Psoas muscle (tissue), 8 donors: Measurements from ENCODE around the gene CCDC97. TPM values are rescaled to one million over a fixed set of nuclear protein-coding genes. Genes with fewer than 3 reads are reported as not detected.
A peak's percentile ranks its signal among the peaks of the same experiment; 100 is the strongest.
"Not testable (repeated sequence)": the region's sequence is repeated elsewhere in the genome, so short reads cannot be mapped to it uniquely, and the experiment has no call there.

Source experiments
- ATAC-seq, 4 donors: fragments of 200-7000 bp; cut with Tn5 transposase; one replicate each; pipeline ENCODE4 v1.9.1; 2020; ENCODE audit warnings: moderate library complexity in 3 of 4, mild to moderate bottlenecking in 2 of 4
- DNase-seq, 2 donors: peaks; one replicate each; pipeline ENCODE4 v3.0.0-alpha.2; 2020
- H3K27ac ChIP-seq: fragments of 200-600 bp; one replicate; pipeline ENCODE4 v1.8.0; 2022
- H3K27me3 ChIP-seq, 3 donors: fragments of 200-600 bp in 1 of 3; one replicate each; pipeline versions ENCODE4 v1.6.1 to v1.8.0; 2013 to 2022; ENCODE audit warnings: low read length in 2 of 3, mild to moderate bottlenecking in 2 of 3, moderate library complexity in 1 of 3; ENCODE audit not compliant: insufficient read depth in 3 of 3
- H3K36me3 ChIP-seq, 2 donors: fragments of 200-600 bp in 1 of 2; one replicate each; pipeline versions ENCODE4 v1.6.1 to v1.8.0; 2013 to 2022; ENCODE audit warnings: low read depth in 1 of 2, mild to moderate bottlenecking in 1 of 2, moderate library complexity in 1 of 2; ENCODE audit not compliant: insufficient read depth in 1 of 2
- H3K4me1 ChIP-seq: fragments of 200-600 bp; one replicate; pipeline ENCODE4 v1.8.0; 2022
- H3K4me3 ChIP-seq: fragments of 200-600 bp; one replicate; pipeline ENCODE4 v1.8.0; 2022; ENCODE audit warnings: mild to moderate bottlenecking
- H3K9me3 ChIP-seq: fragments of 200-600 bp; one replicate; pipeline ENCODE4 v1.8.0; 2022
- WGBS, 3 donors: extraction: QIAGEN DNeasy Blood & Tissue Kit; methylation state at CpG; one replicate each; pipeline versions ENCODE4 v1.1.6 to v1.1.7; 2013; 5-methylcytosine and 5-hydroxymethylcytosine counted together
- intact Hi-C, 2 donors: fragments of 100-400 bp; cut with DNase I; formaldehyde crosslinking; loops; one replicate each; pipeline versions ENCODE4 v1.11.0 to v1.14.2; 2022
- polyA plus RNA-seq, 3 donors: library from polyadenylated mRNA; stranded (reverse); fragments of 200-250 nt; gene quantifications; one replicate each; pipeline ENCODE4 v1.2.3, GENCODE V29; 2013
- total RNA-seq, 4 donors: library from RNA; stranded (reverse); fragmentation: NEBNext Ultra II Directional in 2 of 4; extraction: Animal tissue kit (Norgen Biotek cat#: 25700) in 2 of 4; gene quantifications; one replicate each; pipeline versions ENCODE4 v1.2.1 to v1.2.4, GENCODE V29; 2021 to 2023
- TF ChIP-seq, protein P1 (sequence below): fragments of 200-600 bp; IDR thresholded peaks from one replicate; pipeline ENCODE4 v1.8.0; 2022; ENCODE audit warnings: antibody characterized with exemption
- donor health status: healthy with polysubstance abuse.
- donor health status: DM: no; HTN: no; CAD: no; lungs with moderate emphysema.
- donor health status: Bipolar disorder and iron deficiency.
- donor health status: healthy.
- donor health status: DM: yes; HTN: yes; CAD: no.
- donor health status: DM: no; HTN: no; CAD: no.
- donor health status: DM: no; HTN: no; CAD: no.
- donor health status: DM: yes; HTN: yes; CAD: no.

Gene CCDC97
- total and polyA plus RNA-seq, 7 donors: 13.7 to 25.7 (median 19.9) TPM

DNA sequence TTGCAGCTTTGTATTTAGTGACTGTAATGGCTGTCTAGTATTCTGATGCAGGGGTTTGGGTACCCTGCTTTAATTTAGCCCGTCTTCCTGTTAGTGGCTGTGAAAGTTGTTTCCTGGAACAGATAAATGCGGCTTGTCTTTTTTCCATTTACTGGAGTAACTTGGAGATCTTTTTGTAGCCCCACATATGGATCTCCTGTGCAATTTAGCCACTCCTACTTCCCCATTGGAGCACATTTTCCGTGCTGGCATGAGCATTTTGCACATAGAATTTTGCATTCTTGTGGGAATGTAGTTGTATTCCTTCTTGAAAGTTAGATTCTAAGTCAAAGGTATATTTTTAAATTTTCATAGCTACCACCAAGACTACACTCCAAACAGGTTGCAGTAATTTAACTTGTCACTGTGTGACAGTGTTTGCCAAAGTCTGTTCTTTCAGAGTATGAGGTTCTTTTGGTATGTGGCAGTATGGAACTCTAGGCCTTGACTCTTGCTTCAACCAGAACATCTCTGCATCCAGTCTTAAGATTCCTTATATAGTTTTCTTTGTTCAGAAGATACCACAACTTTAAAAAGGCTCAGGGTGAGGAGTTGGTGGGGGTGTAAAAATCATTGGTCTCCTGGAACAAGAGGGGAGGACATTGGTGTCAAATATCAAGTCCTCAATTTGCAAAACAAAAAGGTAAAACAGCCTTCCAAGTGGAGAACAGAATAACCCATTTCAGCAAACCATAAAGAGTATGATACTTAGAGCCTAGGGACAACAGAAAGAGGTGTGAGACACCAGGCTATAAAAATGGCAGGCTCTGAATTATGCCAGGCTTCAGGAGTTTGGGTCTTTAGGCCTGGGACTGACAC lies 21.1 kb upstream of the CCDC97 start:
- no peaks in the 10 kb centered on the region for H3K9me3 ChIP-seq
- no peak overlapping the region for H3K27ac ChIP-seq
- intact Hi-C loops: no loop called here
- no peak overlapping the region for H3K4me3 ChIP-seq
- DNase-seq (no peak), ATAC-seq (no peak)
- TF ChIP-seq, protein P1, sequence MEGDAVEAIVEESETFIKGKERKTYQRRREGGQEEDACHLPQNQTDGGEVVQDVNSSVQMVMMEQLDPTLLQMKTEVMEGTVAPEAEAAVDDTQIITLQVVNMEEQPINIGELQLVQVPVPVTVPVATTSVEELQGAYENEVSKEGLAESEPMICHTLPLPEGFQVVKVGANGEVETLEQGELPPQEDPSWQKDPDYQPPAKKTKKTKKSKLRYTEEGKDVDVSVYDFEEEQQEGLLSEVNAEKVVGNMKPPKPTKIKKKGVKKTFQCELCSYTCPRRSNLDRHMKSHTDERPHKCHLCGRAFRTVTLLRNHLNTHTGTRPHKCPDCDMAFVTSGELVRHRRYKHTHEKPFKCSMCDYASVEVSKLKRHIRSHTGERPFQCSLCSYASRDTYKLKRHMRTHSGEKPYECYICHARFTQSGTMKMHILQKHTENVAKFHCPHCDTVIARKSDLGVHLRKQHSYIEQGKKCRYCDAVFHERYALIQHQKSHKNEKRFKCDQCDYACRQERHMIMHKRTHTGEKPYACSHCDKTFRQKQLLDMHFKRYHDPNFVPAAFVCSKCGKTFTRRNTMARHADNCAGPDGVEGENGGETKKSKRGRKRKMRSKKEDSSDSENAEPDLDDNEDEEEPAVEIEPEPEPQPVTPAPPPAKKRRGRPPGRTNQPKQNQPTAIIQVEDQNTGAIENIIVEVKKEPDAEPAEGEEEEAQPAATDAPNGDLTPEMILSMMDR: no peak
- WGBS, 3 donors: 76% methylated on average over 3 of the region's 3 CpGs
- peaks cover 10 to 100% of the 10 kb centered on the region in 2 donors for H3K36me3 ChIP-seq
- H3K27me3 ChIP-seq: no peaks in the 10 kb centered on the region
- no peaks in the 10 kb centered on the region for H3K4me1 ChIP-seq

- H3K4me3 ChIP-seq, H3K4me1 ChIP-seq, H3K27me3 ChIP-seq, DNase-seq, H3K27ac ChIP-seq, intact Hi-C loops, H3K9me3 ChIP-seq, ATAC-seq: not testable (repeated sequence)
- H3K36me3 ChIP-seq: peaks cover 12 to 100% of the 10 kb centered on the region in 2 donors
- 91 to 92% (median 92%) methylated on average over 8 of the region's 8 CpGs for WGBS, 3 donors
Observed at GRCh38 chr19:41289814-41290213, 20.2 kb upstream of the CCDC97 start.

- no peak for ATAC-seq
- Histone ChIP-seq H3K27ac (no peak overlapping the region), H3K4me3 (no peak overlapping the region), H3K27me3 (no peaks in the 10 kb centered on the region), H3K9me3 (no peaks in the 10 kb centered on the region), H3K4me1 (peaks cover 23% of the 10 kb centered on the region), H3K36me3 (peaks cover 13 to 82% of the 10 kb centered on the region in 2 donors)
- TF ChIP-seq, protein P1: no peak
- intact Hi-C loops: no loop called here
- DNase-seq: no peak
- WGBS, 3 donors: 96 to 97% (median 96%) methylated on average over 10 of the region's 10 CpGs
Observed at GRCh38 chr19:41294393-41294792, 15.6 kb upstream of the CCDC97 start.

GRCh38 chr19:41295499-41295898 lies 14.5 kb upstream of the CCDC97 start:
- Histone ChIP-seq H3K27ac (no peak overlapping the region), H3K27me3 (no peaks in the 10 kb centered on the region), H3K36me3 (peaks cover 13 to 71% of the 10 kb centered on the region in 2 donors), H3K4me3 (no peak overlapping the region), H3K4me1 (peaks cover 32% of the 10 kb centered on the region), H3K9me3 (no peaks in the 10 kb centered on the region)
- intact Hi-C loops: no loop called here
- WGBS, 3 donors: 78 to 83% (median 79%) methylated on average over 6 of the region's 6 CpGs
- DNase-seq: no peak
- TF ChIP-seq, protein P1: no peak
- no peak for ATAC-seq

DNA sequence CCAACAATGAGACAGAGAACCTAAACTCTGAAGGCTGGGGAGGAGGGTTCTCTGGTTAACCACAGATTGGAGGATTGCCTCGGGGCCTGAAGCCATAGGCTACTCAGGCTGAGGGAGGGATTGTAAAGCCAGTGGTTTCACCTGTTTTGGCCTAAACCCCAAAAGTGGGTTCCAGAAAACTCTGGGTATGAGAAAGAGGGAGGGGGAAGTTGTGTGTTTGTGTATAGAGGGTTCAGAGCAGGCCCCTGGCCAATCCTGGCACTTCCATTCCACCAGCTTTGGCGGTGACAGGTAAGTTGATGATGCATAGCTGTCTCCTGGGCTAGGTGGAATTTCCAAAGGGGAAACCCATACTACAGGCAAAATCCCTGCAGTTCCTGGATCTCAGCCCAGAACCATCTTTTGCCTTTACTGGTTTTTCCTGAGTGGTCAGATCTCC lies 13.5 kb upstream of the CCDC97 start:
- intact Hi-C loops: no loop called here
- no peak for DNase-seq
- Histone ChIP-seq H3K4me1 (peaks cover 32% of the 10 kb centered on the region), H3K27ac (peak overlapping the region; percentile 82), H3K36me3 (peaks cover 13 to 71% of the 10 kb centered on the region in 2 donors), H3K9me3 (no peaks in the 10 kb centered on the region), H3K4me3 (no peak overlapping the region), H3K27me3 (no peaks in the 10 kb centered on the region)
- 75 to 93% (median 90%) methylated on average over 2 of the region's 2 CpGs for WGBS, 3 donors
- no peak for ATAC-seq
- TF ChIP-seq, protein P1: no peak
